GM21528 (cell line): Measurements from ENCODE around the gene SYNE1.
"Not testable (repeated sequence)": the region's sequence is repeated elsewhere in the genome, so short reads cannot be mapped to it uniquely, and the experiment has no call there.

Source experiments
- ATAC-seq: cut with Tn5 transposase; IDR thresholded peaks from one replicate; pipeline ENCODE4 v1.9.1; 2021; ENCODE audit warnings: mild to moderate bottlenecking, moderate library complexity; ENCODE audit not compliant: unreplicated experiment, low FRiP score

Gene SYNE1

GRCh38 chr6:152093711-152094110 lies 543.5 kb downstream of the SYNE1 start:
- ATAC-seq: no peak

- ATAC-seq: no peak
These were observed 545.3 kb downstream of the SYNE1 start for GRCh38 chr6:152091851-152092341.

GRCh38 chr6:152091201-152091600 lies 546.0 kb downstream of the SYNE1 start:
- ATAC-seq: no peak

GRCh38 chr6:152089992-152090391 lies 547.2 kb downstream of the SYNE1 start:
- no peak for ATAC-seq

- ATAC-seq: no peak
These were observed 549.5 kb downstream of the SYNE1 start for GRCh38 chr6:152087701-152088100.

- no peak for ATAC-seq
These were observed 550.1 kb downstream of the SYNE1 start for GRCh38 chr6:152087096-152087495.

- ATAC-seq: no peak
These were observed 550.8 kb downstream of the SYNE1 start for GRCh38 chr6:152086223-152086873.

GRCh38 chr6:152085451-152085921 lies 551.7 kb downstream of the SYNE1 start:
- ATAC-seq: no peak

- ATAC-seq: no peak
These were observed 558.4 kb downstream of the SYNE1 start for GRCh38 chr6:152078804-152079203.

- ATAC-seq: no peak
These were observed 559.2 kb downstream of the SYNE1 start for GRCh38 chr6:152078001-152078400.

GRCh38 chr6:152076242-152076641 lies 560.9 kb downstream of the SYNE1 start:
- ATAC-seq: not testable (repeated sequence)

- no peak for ATAC-seq
These were observed 565.3 kb downstream of the SYNE1 start for GRCh38 chr6:152071843-152072242.
